SH-SY5Y (cell line): ENCODE data around the gene MEOX1.

ENCODE experiments used
- GATA2 ChIP-seq: IDR thresholded peaks from 2 replicates; pipeline ENCODE4 v1.6.1; 2011; ENCODE audit warnings: mild to moderate bottlenecking, low read depth, low read length
- GATA3 ChIP-seq: IDR thresholded peaks from 2 replicates; pipeline ENCODE4 v1.6.1; 2011; ENCODE audit warnings: low read depth, mild to moderate bottlenecking, low read length, moderate library complexity

DNA sequence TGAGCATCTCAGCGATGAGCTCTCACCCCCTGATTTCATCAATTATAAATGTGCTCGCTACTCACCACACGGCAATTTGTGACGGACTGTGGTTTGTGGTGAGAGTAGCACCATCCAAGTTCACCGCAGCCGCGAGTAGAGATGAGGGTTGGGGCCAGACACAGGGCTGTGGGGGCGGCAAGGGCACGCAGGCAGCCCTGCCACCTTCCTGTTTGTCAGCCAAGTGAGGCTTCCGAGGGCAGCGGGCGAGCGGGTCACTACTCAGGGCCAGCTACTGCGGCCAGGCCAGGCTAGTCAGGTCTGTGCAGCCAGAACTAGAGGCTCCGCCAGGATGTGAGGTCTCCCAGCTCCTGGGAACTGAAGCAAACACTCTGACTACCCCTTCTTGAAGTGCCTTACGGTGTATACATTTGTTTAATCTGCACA is 39.6 kb upstream of the MEOX1 start:
- TF ChIP-seq GATA2 (no peak), GATA3 (no peak)
